H1 (cell line): Measurements from ENCODE around the gene GALNT18. TPM values are rescaled to one million over a fixed set of nuclear protein-coding genes. Genes with fewer than 3 reads are reported as not detected.

Source experiments
- CTCF ChIA-PET: fragments of 300-600 bp; sonication (Branson Sonifier 250); formaldehyde crosslinking; loops from one replicate; lab custom pipeline; 2021; ENCODE audit not compliant: partially characterized antibody; lab: Charles Lee
- POLR2A ChIA-PET: fragments of 300-600 bp; sonication (Branson Sonifier 250); formaldehyde crosslinking; loops from one replicate; lab custom pipeline; 2021; ENCODE audit warnings: inconsistent platforms; ENCODE audit not compliant: partially characterized antibody; lab: Charles Lee
- DNase-seq, 2 experiments: peaks; one replicate each; pipeline versions ENCODE4 v3.0.0 to v3.0.0-alpha.2; 2010 to 2022; ENCODE audit warnings: low spot score in 2 of 2, low read depth in 1 of 2, mixed read lengths in 1 of 2
- FAIRE-seq: peaks from 2 replicates; lab custom pipeline; 2011; peaks lifted over from hg19 to GRCh38; lab: Jason Lieb, UNC
- H2AFZ ChIP-seq: 2 replicates; pipeline ENCODE4 v1.8.1; 2012; ENCODE audit warnings: low read length, inconsistent platforms
- H2AK5ac ChIP-seq: 2 replicates; pipeline ENCODE4 v1.6.1; 2013; ENCODE audit warnings: low read depth, low read length
- H2BK120ac ChIP-seq: replicated peaks from 2 replicates; pipeline ENCODE3; 2013; ENCODE audit warnings: low read depth, low read length, inconsistent platforms
- H2BK12ac ChIP-seq: 2 replicates; pipeline ENCODE4 v1.6.1; 2013; ENCODE audit warnings: low read depth, low read length
- H2BK15ac ChIP-seq: 2 replicates; pipeline ENCODE4 v1.6.1; 2013; ENCODE audit warnings: low read length
- H2BK20ac ChIP-seq: 2 replicates; pipeline ENCODE4 v1.6.1; 2013; ENCODE audit warnings: low read length
- H2BK5ac ChIP-seq: 2 replicates; pipeline ENCODE4 v1.6.1; 2013; ENCODE audit warnings: low read depth, low read length
- H3K14ac ChIP-seq: 2 replicates; pipeline ENCODE4 v1.6.1; 2013; ENCODE audit warnings: inconsistent platforms; ENCODE audit not compliant: insufficient read length
- H3K18ac ChIP-seq: 2 replicates; pipeline ENCODE4 v1.6.1; 2013; ENCODE audit warnings: low read length; ENCODE audit errors: extremely low read depth
- H3K23ac ChIP-seq: 2 replicates; pipeline ENCODE4 v1.6.1; 2013; ENCODE audit warnings: inconsistent platforms; ENCODE audit not compliant: insufficient read length
- H3K23me2 ChIP-seq: 2 replicates; pipeline ENCODE4 v1.6.1; 2013; ENCODE audit warnings: low read depth, low read length
- H3K27ac ChIP-seq: 2 replicates; pipeline ENCODE4 v1.6.1; 2011; ENCODE audit warnings: low read depth, low read length, inconsistent platforms
- H3K27me3 ChIP-seq, 4 experiments: replicated peaks in 1 of 4; 1 replicate in 1 of 4; 2 replicates in 3 of 4; pipeline versions ENCODE4 v1.6.1 to v1.8.1; 2011 to 2013; ENCODE audit warnings: low read length in 3 of 4, mild to moderate bottlenecking in 3 of 4, inconsistent platforms in 2 of 4, mixed read lengths in 2 of 4, moderate library complexity in 1 of 4; ENCODE audit not compliant: control insufficient read depth in 3 of 4, insufficient read depth in 3 of 4; ENCODE audit errors: extremely low read depth in 1 of 4
- H3K36me3 ChIP-seq, 4 experiments: 2 replicates each; pipeline versions ENCODE4 v1.6.1 to v1.8.1; 2011 to 2013; ENCODE audit warnings: mild to moderate bottlenecking in 4 of 4, low read length in 3 of 4, moderate library complexity in 2 of 4, control low read depth in 1 of 4, inconsistent platforms in 1 of 4; ENCODE audit not compliant: insufficient read depth in 4 of 4, control insufficient read depth in 2 of 4
- H3K4ac ChIP-seq: replicated peaks from 2 replicates; pipeline ENCODE3; 2013; ENCODE audit warnings: low read length, low read depth, mixed read lengths, inconsistent platforms; ENCODE audit not compliant: insufficient read length
- H3K4me1 ChIP-seq, 4 experiments: replicated peaks in 1 of 4; 1 replicate in 1 of 4; 2 replicates in 3 of 4; pipeline versions ENCODE4 v1.6.1 to v1.8.1; 2011 to 2013; ENCODE audit warnings: low read length in 3 of 4, inconsistent platforms in 2 of 4, mixed read lengths in 1 of 4; ENCODE audit not compliant: insufficient read depth in 4 of 4, control insufficient read depth in 3 of 4
- H3K4me2 ChIP-seq, 2 experiments: 2 replicates each; pipeline versions ENCODE4 v1.6.1 to v1.8.1; 2011 to 2013; ENCODE audit warnings: low read depth in 2 of 2, low read length in 2 of 2, control low read depth in 1 of 2, inconsistent platforms in 1 of 2, mild to moderate bottlenecking in 1 of 2; ENCODE audit not compliant: insufficient read depth in 1 of 2
- H3K4me3 ChIP-seq, 4 experiments: fragments of 200-600, 300-600 bp in 1 of 4; sonication (generic), shearing (Covaris generic), sonication (Bioruptor Twin) in 1 of 4; 2 replicates each; pipeline versions ENCODE4 v1.5.1 to v1.8.1; 2011 to 2016; ENCODE audit warnings: low read length in 4 of 4, low read depth in 3 of 4, control low read depth in 2 of 4, inconsistent platforms in 2 of 4, mild to moderate bottlenecking in 2 of 4, mixed read lengths in 1 of 4, moderate library complexity in 1 of 4; ENCODE audit not compliant: insufficient read depth in 2 of 4; ENCODE audit errors: extremely low read depth in 1 of 4
- H3K56ac ChIP-seq: replicated peaks from 2 replicates; pipeline ENCODE3; 2013; ENCODE audit warnings: low read depth, mild to moderate bottlenecking, mixed read lengths, low read length, inconsistent platforms; ENCODE audit not compliant: insufficient read length
- H3K79me1 ChIP-seq: 2 replicates; pipeline ENCODE4 v1.6.1; 2013; ENCODE audit warnings: low read depth, low read length, control low read depth
- H3K79me2 ChIP-seq, 2 experiments: 2 replicates each; pipeline versions ENCODE4 v1.6.1 to v1.8.1; 2012 to 2013; ENCODE audit warnings: low read length in 2 of 2, mild to moderate bottlenecking in 2 of 2, inconsistent platforms in 1 of 2; ENCODE audit not compliant: insufficient read depth in 2 of 2, control insufficient read depth in 1 of 2
- H3K9ac ChIP-seq, 4 experiments: replicated peaks in 1 of 4; 1 replicate in 1 of 4; 2 replicates in 3 of 4; pipeline versions ENCODE4 v1.6.1 to v1.8.1; 2011 to 2013; ENCODE audit warnings: low read depth in 3 of 4, low read length in 3 of 4, control low read depth in 2 of 4, mild to moderate bottlenecking in 2 of 4, moderate library complexity in 2 of 4, inconsistent platforms in 1 of 4; ENCODE audit errors: extremely low read depth in 1 of 4
- H3K9me3 ChIP-seq, 2 experiments: 2 replicates each; pipeline versions ENCODE4 v1.6.1 to v1.8.1; 2012 to 2013; ENCODE audit warnings: mild to moderate bottlenecking in 2 of 2, moderate library complexity in 2 of 2, control low read depth in 1 of 2, inconsistent platforms in 1 of 2, low read depth in 1 of 2, low read length in 1 of 2, mixed read lengths in 1 of 2; ENCODE audit not compliant: insufficient read depth in 2 of 2
- H4K20me1 ChIP-seq, 2 experiments: replicated peaks in 1 of 2; 2 replicates each; pipeline versions ENCODE3 to v1.8.1; 2011 to 2013; ENCODE audit warnings: inconsistent platforms in 2 of 2, low read length in 2 of 2, mild to moderate bottlenecking in 1 of 2; ENCODE audit not compliant: insufficient read depth in 2 of 2, control insufficient read depth in 1 of 2
- H4K5ac ChIP-seq: 2 replicates; pipeline ENCODE4 v1.6.1; 2013; ENCODE audit warnings: low read length, low read depth, mixed read lengths, inconsistent platforms; ENCODE audit not compliant: insufficient read length
- H4K8ac ChIP-seq: 2 replicates; pipeline ENCODE4 v1.8.0; 2013; ENCODE audit warnings: mild to moderate bottlenecking, moderate library complexity, low read length, inconsistent platforms; ENCODE audit not compliant: insufficient read depth; ENCODE audit errors: extremely low read depth
- H4K91ac ChIP-seq: replicated peaks from 2 replicates; pipeline ENCODE3; 2013; ENCODE audit warnings: low read length, mixed read lengths, inconsistent platforms; ENCODE audit not compliant: insufficient read length
- EP300 ChIP-seq, 2 experiments: IDR thresholded peaks; 1 replicate in 1 of 2; 2 replicates in 1 of 2; pipeline ENCODE4 v1.6.1; 2011 to 2012; ENCODE audit warnings: low read depth in 2 of 2, low read length in 2 of 2, mild to moderate bottlenecking in 2 of 2, borderline replicate concordance in 1 of 2, inconsistent platforms in 1 of 2, moderate library complexity in 1 of 2
- MAFK ChIP-seq: IDR thresholded peaks from 2 replicates; pipeline ENCODE4 v1.6.1; 2012; ENCODE audit warnings: low read depth, mild to moderate bottlenecking, improper control_type of control experiment, low read length
- POU5F1 ChIP-seq: IDR thresholded peaks from 2 replicates; pipeline ENCODE4 v1.6.1; 2011; ENCODE audit warnings: low read depth, mild to moderate bottlenecking, low read length, moderate library complexity
- SAP30 ChIP-seq: fragments of 300-600 bp; sonication (generic); IDR thresholded peaks from 2 replicates; pipeline ENCODE4 v1.7.1; 2012; ENCODE audit warnings: low read length, moderate library complexity, mild to moderate bottlenecking, inconsistent platforms; ENCODE audit not compliant: insufficient read depth, insufficient replicate concordance
- WGBS, 2 experiments: shearing (Covaris generic) in 1 of 2; methylation state at CpG; one replicate each; pipeline versions ENCODE4 v1.1.6 to v1.1.7; 2013 to 2015; ENCODE audit warnings: low lambda C conversion rate in 2 of 2, mixed read lengths in 2 of 2, inconsistent platforms in 1 of 2, low coverage in 1 of 2, missing lambda C conversion rate in 1 of 2; ENCODE audit not compliant: insufficient replicate concordance in 2 of 2, insufficient coverage in 1 of 2, insufficient read length in 1 of 2; ENCODE audit errors: extremely low coverage in 1 of 2, missing lambda C conversion rate in 1 of 2; 5-methylcytosine and 5-hydroxymethylcytosine counted together
- polyA plus RNA-seq, 7 experiments: library from polyadenylated mRNA; depleted of rRNA in 3 of 7; stranded (reverse) in 5 of 7; unstranded in 2 of 7; fragments of >200 nt in 5 of 7; fragments of 200-250 nt in 2 of 7; gene quantifications; 1 replicate in 5 of 7; 2 replicates in 1 of 7; 4 replicates in 1 of 7; pipeline versions ENCODE4 v1.2.1 to v1.2.3, GENCODE V29; 2011 to 2013; ENCODE audit warnings: missing spikeins in 2 of 7, mixed read lengths in 2 of 7
- total RNA-seq: library from RNA; stranded (reverse); fragmentation: NEBNext Ultra II Directional; extraction: Animal tissue kit (Norgen Biotek cat#: 25700); gene quantifications from 2 replicates; pipeline ENCODE4 v1.2.1, GENCODE V29; 2021

The GALNT18 gene
- total and polyA plus RNA-seq, 2 of the 8 experiments (the other 6 are each of a cell fraction or from before 2014, with no cell fraction given): 6.0 to 9.4 TPM

- no peak overlapping the region for H2AFZ ChIP-seq
- 0 out of 2 replicates have a peak overlapping the region, but pooled peaks have one; percentile 73 for H2BK15ac ChIP-seq
- no peak for FAIRE-seq
- H3K4me1 ChIP-seq: peaks cover 0 to 6% (median 0%) of the 10 kb centered on the region in 4 experiments; a peak in 5 of 7 replicates
- no peak overlapping the region for H3K4ac ChIP-seq
- ChIA-PET CTCF (interaction anchor here (1.8 kb wide), 1 partner anchor 31 kb away, joined by 4 read pairs; no protein-coding TSS in a partner anchor), POLR2A (interaction anchor here (0.7 kb wide), 1 partner anchor 190 kb away, joined by 3 read pairs; no protein-coding TSS in a partner anchor)
- H2AK5ac ChIP-seq: no peak overlapping the region
- H4K8ac ChIP-seq: 0 out of 2 replicates have a peak overlapping the region, but pooled peaks have one; percentile 4
- TF ChIP-seq MAFK (no peak), POU5F1 (no peak), SAP30 (no peak), EP300 (IDR thresholded peaks at IDR 0.05; ENCODE audit: borderline replicate concordance in 1 of 2, low read depth in 2 of 2, low read length in 2 of 2) (no peak)
- no peaks in the 10 kb centered on the region for H4K20me1 ChIP-seq
- no peaks in the 10 kb centered on the region for H3K9me3 ChIP-seq
- 0 out of 2 replicates have a peak, but pooled peaks cover 2% of the 10 kb centered on the region for H3K79me1 ChIP-seq
- DNase-seq: peak in 1 of 2 experiments; percentile 32
- H2BK20ac ChIP-seq: no peak overlapping the region; the same call in 1 of the 2 replicates
- H3K79me2 ChIP-seq: no peaks in the 10 kb centered on the region
- H3K27ac ChIP-seq: no peak overlapping the region
- H2BK120ac ChIP-seq: no peak overlapping the region
- H3K36me3 ChIP-seq: no peaks in the 10 kb centered on the region
- H3K4me3 ChIP-seq: no peak overlapping the region
- no peak overlapping the region for H4K91ac ChIP-seq
- H4K5ac ChIP-seq: no peak overlapping the region
- no peak overlapping the region for H3K56ac ChIP-seq
- H3K4me2 ChIP-seq: no peak overlapping the region
- no peak overlapping the region for H2BK12ac ChIP-seq
- no peak overlapping the region for H3K18ac ChIP-seq
- no peaks in the 10 kb centered on the region for H3K27me3 ChIP-seq
- no peak overlapping the region for H2BK5ac ChIP-seq
- no peak overlapping the region for H3K23ac ChIP-seq
- 86% methylated on average over 10 of the region's 10 CpGs; no CpG with 5 or more reads in 1 of the 2 experiments for WGBS, 2 experiments
- H3K23me2 ChIP-seq: no peaks in the 10 kb centered on the region
- H3K9ac ChIP-seq: no peak overlapping the region
- H3K14ac ChIP-seq: no peak overlapping the region
Observed at GRCh38 chr11:11580841-11581411, 40.9 kb downstream of the GALNT18 start.
